Activated CD8-positive, alpha-beta memory T cell treated with anti-CD3 and anti-CD28 coated beads for 1 hour (primary cell): ENCODE measurements around the gene CRKL.

Experiments used
- DNase-seq, 2 donors: peaks; one replicate each; pipeline ENCODE4 v3.0.0-alpha.2; 2020; ENCODE audit warnings: low read depth in 1 of 2; ENCODE audit errors: extremely low read depth in 1 of 2

Gene CRKL

GRCh38 chr22:20949698-20950183, 32.5 kb downstream of the CRKL start:
- no peak for DNase-seq

GRCh38 chr22:20951151-20951931, 34.1 kb downstream of the CRKL start:
- no peak for DNase-seq

- no peak for DNase-seq
Observed at GRCh38 chr22:20951932-20952380, 34.7 kb downstream of the CRKL start.

DNA sequence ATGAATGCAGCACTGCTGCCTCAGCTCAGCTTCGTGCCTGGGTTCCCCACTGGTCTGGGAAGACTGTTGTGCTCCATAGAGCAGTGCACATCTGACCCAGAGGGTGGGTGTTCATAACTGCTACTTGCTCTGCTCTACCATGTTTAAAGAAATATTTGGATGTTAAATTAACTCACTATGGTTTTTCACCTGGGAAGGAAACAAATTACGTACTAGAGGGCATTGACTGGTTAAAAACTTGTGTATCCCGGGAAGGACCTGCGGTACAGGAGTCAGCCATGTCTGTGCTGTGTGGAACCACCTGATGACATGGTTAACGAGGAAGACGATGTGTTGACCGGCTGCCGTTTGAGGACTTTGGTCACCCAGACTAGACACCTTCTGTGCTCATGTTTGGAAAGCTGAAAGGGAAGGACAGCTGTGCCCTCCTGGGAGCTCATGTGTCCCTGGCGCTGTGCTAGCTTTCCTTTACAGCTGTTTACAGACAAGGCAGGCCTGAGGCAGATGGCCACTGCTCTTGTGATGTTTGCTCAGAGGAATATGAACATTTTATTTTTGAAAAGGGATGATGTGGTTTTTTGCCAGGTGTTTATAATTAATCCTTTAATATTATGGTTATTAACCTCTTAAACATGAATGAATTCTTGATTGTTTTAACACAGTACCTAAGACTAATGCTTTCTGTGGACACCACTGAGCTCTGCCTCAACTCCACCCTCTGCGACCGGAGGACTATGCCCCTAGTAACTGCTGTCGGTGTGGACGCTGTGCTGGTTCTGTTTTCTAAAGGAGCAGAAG, 35.5 kb downstream of the CRKL start:
- DNase-seq: no peak

- DNase-seq: no peak
Observed at GRCh38 chr22:20953342-20953608, 36.1 kb downstream of the CRKL start.

- DNase-seq: no peak
Observed at GRCh38 chr22:20953668-20954500, 36.7 kb downstream of the CRKL start.

GRCh38 chr22:20955548-20955947, 38.3 kb downstream of the CRKL start:
- no peak for DNase-seq

GRCh38 chr22:20956258-20957101, 39.3 kb downstream of the CRKL start:
- no peak for DNase-seq

DNA sequence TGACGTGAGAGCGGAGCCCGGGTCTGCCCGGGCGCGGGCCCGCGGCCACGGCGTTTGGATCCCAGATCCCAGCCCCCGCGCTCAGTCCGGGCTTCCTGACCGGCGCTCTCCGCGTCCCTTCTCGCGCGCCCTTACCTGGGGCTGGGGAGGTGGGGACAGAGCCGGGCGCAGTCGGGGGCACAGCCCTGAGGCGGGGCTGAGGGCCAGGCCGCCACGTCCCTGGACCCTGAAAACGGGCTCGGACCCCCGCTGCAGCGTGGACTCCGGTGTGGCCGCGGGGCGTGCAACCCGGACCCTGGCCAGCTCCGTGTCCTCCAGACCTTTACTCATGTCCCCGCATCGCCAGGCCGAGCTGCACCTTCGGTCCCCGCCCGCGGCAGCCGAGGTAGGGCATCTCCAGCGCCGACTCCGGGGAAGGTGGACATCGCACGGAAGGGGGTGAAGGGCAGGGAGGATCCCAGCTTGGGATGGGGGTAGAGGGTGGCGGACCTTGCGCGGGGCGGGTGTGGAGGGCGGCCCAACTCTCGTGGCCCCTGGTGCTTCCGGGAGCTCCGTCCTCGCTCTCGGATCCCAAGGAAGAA, 40.0 kb downstream of the CRKL start:
- no peak for DNase-seq

GRCh38 chr22:20957683-20958431, 40.6 kb downstream of the CRKL start:
- DNase-seq: no peak

- no peak for DNase-seq
Observed at GRCh38 chr22:20959578-20960461, 42.6 kb downstream of the CRKL start.

- no peak for DNase-seq
Observed at GRCh38 chr22:20960609-20961008, 43.4 kb downstream of the CRKL start.

DNA sequence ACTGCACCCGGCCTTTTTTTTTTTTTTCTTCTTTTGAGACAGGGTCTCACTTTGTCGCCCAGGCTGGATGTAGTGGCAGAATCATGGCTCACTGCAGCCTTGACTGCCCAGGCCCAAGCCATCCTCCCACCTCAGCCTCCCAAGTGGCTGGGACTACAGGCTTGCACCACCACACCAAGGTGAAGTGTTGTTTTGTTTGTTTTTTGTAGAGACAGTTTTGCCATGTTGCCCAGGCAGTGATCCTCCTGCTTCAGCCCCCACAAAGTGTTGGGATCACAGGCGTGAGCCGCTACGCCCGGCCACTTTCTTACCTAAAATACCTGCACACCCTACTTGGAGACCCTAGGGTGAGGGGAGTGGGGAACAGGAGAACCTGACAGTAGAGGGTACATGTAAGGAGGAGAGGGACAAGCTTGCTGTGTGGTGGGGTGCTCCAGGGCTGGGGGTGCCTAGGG, 45.3 kb downstream of the CRKL start:
- no peak for DNase-seq

GRCh38 chr22:20963201-20964052, 46.2 kb downstream of the CRKL start:
- DNase-seq: no peak

DNA sequence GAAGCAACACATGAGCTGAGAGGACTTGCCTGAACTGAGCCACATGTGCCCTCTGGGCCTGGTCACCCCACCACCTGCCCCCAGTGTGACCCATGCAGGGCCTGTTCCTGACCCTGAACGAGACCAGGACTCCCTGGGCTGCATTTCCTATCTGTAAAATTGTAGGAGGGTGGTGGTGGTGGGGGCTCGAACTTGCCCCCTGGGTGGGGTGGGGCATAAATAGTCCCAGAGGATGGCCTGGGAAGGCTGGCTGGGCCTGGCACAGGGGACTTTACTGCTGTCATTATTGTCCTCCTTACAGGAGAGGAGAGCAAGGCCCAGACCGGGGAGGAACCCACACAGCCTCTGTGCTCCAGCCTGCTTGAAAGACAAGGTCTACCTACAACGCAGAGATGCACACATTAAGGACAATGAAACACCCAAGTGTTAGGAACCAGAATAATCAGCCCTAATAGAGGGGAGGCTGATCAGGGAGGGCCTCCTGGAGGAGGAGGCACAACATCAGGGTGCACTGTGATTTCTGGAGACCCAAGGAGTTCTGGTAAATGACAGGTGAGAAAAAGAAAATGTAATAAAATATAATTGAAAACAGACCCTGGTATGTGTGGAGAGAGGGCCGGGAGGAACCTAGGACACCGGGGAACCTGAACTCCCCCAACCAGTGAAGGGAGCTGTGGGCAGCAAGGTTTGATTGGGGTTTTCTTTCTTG, 47.0 kb downstream of the CRKL start:
- DNase-seq: no peak

DNA sequence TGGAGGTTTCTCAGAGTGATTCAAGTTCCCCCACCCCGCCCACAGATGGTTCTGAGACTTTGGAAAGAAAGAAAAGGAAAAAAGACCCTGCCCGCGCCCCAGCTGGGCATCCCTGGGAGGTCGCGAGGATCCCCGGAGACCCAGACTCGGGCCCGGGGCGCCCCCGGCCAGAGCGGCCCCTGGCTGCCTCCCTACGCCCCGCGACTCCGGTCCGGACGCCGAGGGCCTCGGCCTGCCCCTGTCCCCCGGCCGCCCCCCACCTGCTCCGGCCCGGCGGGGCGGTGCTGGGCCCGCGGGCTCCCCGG, 47.5 kb downstream of the CRKL start:
- DNase-seq: no peak
